Heart right ventricle (tissue), 16 donors: ENCODE data around the gene FMO2. TPM values are rescaled to one million over a fixed set of nuclear protein-coding genes. Genes with fewer than 3 reads are reported as not detected.

ENCODE experiments used
- ATAC-seq, 8 donors: fragments of 200-7000 bp; cut with Tn5 transposase; one replicate each; pipeline ENCODE4 v1.9.1; 2020; ENCODE audit warnings: mild to moderate bottlenecking in 8 of 8, moderate library complexity in 8 of 8, moderate number of reproducible peaks in 1 of 8
- DNase-seq, 2 donors: peaks; one replicate each; pipeline ENCODE4 v3.0.0-alpha.2; 2020
- H3K27ac ChIP-seq, 10 donors: fragments of 200-600 bp; sonication (generic) in 2 of 10; one replicate each; pipeline versions ENCODE4 v1.5.0 to v1.8.0; 2020 to 2022; ENCODE audit warnings: mild to moderate bottlenecking in 3 of 10
- H3K27me3 ChIP-seq, 7 donors: fragments of 200-600 bp; one replicate each; pipeline ENCODE4 v1.8.0; 2021 to 2022; ENCODE audit warnings: mild to moderate bottlenecking in 2 of 7
- H3K36me3 ChIP-seq, 9 donors: fragments of 200-600 bp; sonication (generic) in 1 of 9; one replicate each; pipeline versions ENCODE4 v1.5.0 to v1.8.0; 2020 to 2022; ENCODE audit warnings: mild to moderate bottlenecking in 2 of 9
- H3K4me1 ChIP-seq, 9 donors: fragments of 200-600 bp; sonication (generic) in 1 of 9; one replicate each; pipeline versions ENCODE4 v1.5.0 to v1.8.0; 2020 to 2022; ENCODE audit warnings: mild to moderate bottlenecking in 4 of 9
- H3K4me3 ChIP-seq, 10 donors: fragments of 200-600 bp; sonication (generic) in 2 of 10; one replicate each; pipeline versions ENCODE4 v1.5.0 to v1.8.0; 2020 to 2022; ENCODE audit warnings: mild to moderate bottlenecking in 7 of 10, moderate library complexity in 2 of 10
- H3K9me3 ChIP-seq, 11 donors: fragments of 200-600 bp in 10 of 11; sonication (generic) in 2 of 11; one replicate each; pipeline versions ENCODE4 v1.5.0 to v1.8.0; 2013 to 2022; ENCODE audit warnings: mild to moderate bottlenecking in 2 of 11, control low read depth in 1 of 11, moderate library complexity in 1 of 11
- CTCF ChIP-seq, 9 donors: fragments of 200-600 bp; sonication (generic) in 2 of 9; IDR thresholded peaks; one replicate each; pipeline versions ENCODE4 v1.5.0 to v1.8.0; 2021 to 2022; ENCODE audit warnings: antibody characterized with exemption in 9 of 9, mild to moderate bottlenecking in 5 of 9, moderate library complexity in 1 of 9
- WGBS, 2 donors: extraction: QIAGEN DNeasy Blood & Tissue Kit; methylation state at CpG; one replicate each; pipeline ENCODE4 v1.1.7; 2013; ENCODE audit warnings: inconsistent platforms in 1 of 2; 5-methylcytosine and 5-hydroxymethylcytosine counted together
- intact Hi-C, 10 donors: fragments of 100-400 bp; cut with DNase I; formaldehyde crosslinking; loops; one replicate each; pipeline versions ENCODE4 v1.11.1 to v1.14.2; 2022
- polyA plus RNA-seq, 2 donors: library from polyadenylated mRNA; stranded (reverse); fragments of 200-250 nt; gene quantifications; one replicate each; pipeline ENCODE4 v1.2.3, GENCODE V29; 2013
- total RNA-seq, 10 donors: library from RNA; stranded (reverse); fragmentation: NEBNext Ultra II Directional in 3 of 10; extraction: Animal tissue kit (Norgen Biotek cat#: 25700) in 3 of 10; gene quantifications; one replicate each; pipeline versions ENCODE4 v1.2.1 to v1.2.4, GENCODE V29; 2021 to 2023
- donor health status: Arrhythmogenic right ventricular cardiomyopathy.
- donor health status: ischemic (EF 13 %, LVEDD 7.1; RV severe dilation, severe dysfunction).
- donor health status: healthy with polysubstance abuse.
- donor health status: DM: no; HTN: yes; CAD: no.
- donor health status: DM: no; HTN: no; CAD: no.
- donor health status: ischemic (EF 25% LVEDD 6.9; RV normal size, moderate dysfunction).
- donor health status: ischemic (EF 25% LVEDD 5.7; RV mildly dilated, moderate dysfunction).
- donor health status: healthy.
- donor health status: DM: yes; HTN: yes; CAD: no.
- donor health status: Ischemic cardiomyopathy.
- donor health status: ischemic (EF 35%, LVEDD 5.7; RV mildly dilated, moderate dysfunction).
- donor health status: nonischemic (EF 11% LVEDD 7.7; RV severe dilation, severe dysfunction).
- donor health status: DM: yes; HTN: yes; CAD: no.
- donor health status: PGD.
- donor health status: ischemic (EF 29% LVEDD 5.4; RV normal size, mild dysfunction).
- donor health status: nonischemic (EF 23%, LVEDD 6.1; RV moderate dilation, normal function).

FMO2 gene
- total and polyA plus RNA-seq, 12 donors = 7.6 to 78.5 (median 28.7) TPM

- Histone ChIP-seq H3K27ac (no peak overlapping the region), H3K36me3 (no peaks in the 10 kb centered on the region), H3K4me1 (peaks cover 0 to 12% (median 0%) of the 10 kb centered on the region in 9 donors), H3K9me3 (no peaks in the 10 kb centered on the region), H3K4me3 (no peak overlapping the region), H3K27me3 (no peaks in the 10 kb centered on the region)
- no peak for ATAC-seq
- intact Hi-C loops = no loop called here
- 95 to 98% methylated on average over 2 of the region's 2 CpGs for WGBS, 2 donors
- TF ChIP-seq CTCF (IDR thresholded peaks at IDR 0.05) = no peak
- no peak for DNase-seq
Observed at GRCh38 chr1:171172471-171172870, 12.6 kb upstream of the FMO2 start.

- no peak for TF ChIP-seq CTCF (IDR thresholded peaks at IDR 0.05)
- intact Hi-C loops = no loop called here
- Histone ChIP-seq H3K9me3 (no peaks in the 10 kb centered on the region), H3K27ac (no peak overlapping the region), H3K36me3 (no peaks in the 10 kb centered on the region), H3K27me3 (no peaks in the 10 kb centered on the region), H3K4me1 (peaks cover 0 to 12% (median 0%) of the 10 kb centered on the region in 9 donors), H3K4me3 (no peak overlapping the region)
- 98% methylated on average over 1 of the region's 1 CpG for WGBS, 2 donors
- ATAC-seq (no peak), DNase-seq (no peak)
Observed at GRCh38 chr1:171173069-171173468, 12.0 kb upstream of the FMO2 start.

GRCh38 chr1:171174560-171175294 lies 10.4 kb upstream of the FMO2 start:
- Histone ChIP-seq H3K4me1 (peaks cover 0 to 12% (median 0%) of the 10 kb centered on the region in 9 donors), H3K27me3 (no peaks in the 10 kb centered on the region), H3K4me3 (no peak overlapping the region), H3K36me3 (no peaks in the 10 kb centered on the region), H3K27ac (no peak overlapping the region), H3K9me3 (no peaks in the 10 kb centered on the region)
- WGBS, 2 donors = 83 to 87% methylated on average over 1 of the region's 1 CpG
- intact Hi-C loops = no loop called here
- DNase-seq (no peak), ATAC-seq (no peak)
- no peak for TF ChIP-seq CTCF (IDR thresholded peaks at IDR 0.05)

GRCh38 chr1:171177261-171177660 lies 7.8 kb upstream of the FMO2 start:
- Histone ChIP-seq H3K36me3 (no peaks in the 10 kb centered on the region), H3K27ac (no peak overlapping the region), H3K27me3 (no peaks in the 10 kb centered on the region), H3K4me1 (no peaks in the 10 kb centered on the region), H3K9me3 (no peaks in the 10 kb centered on the region), H3K4me3 (no peak overlapping the region)
- DNase-seq (no peak), ATAC-seq (no peak)
- TF ChIP-seq CTCF (IDR thresholded peaks at IDR 0.05) = no peak
- intact Hi-C loops = no loop called here
- WGBS, 2 donors = 93 to 95% methylated on average over 4 of the region's 4 CpGs
